Middle frontal gyrus (tissue), 1 donor: ENCODE measurements around the gene NTF4.

Experiments used
- DNase-seq: peaks from one replicate; pipeline ENCODE4 v3.0.0-alpha.2; 2015; ENCODE audit warnings: low spot score; ENCODE audit errors: extremely low spot score

Gene NTF4, protein sequence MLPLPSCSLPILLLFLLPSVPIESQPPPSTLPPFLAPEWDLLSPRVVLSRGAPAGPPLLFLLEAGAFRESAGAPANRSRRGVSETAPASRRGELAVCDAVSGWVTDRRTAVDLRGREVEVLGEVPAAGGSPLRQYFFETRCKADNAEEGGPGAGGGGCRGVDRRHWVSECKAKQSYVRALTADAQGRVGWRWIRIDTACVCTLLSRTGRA

DNA sequence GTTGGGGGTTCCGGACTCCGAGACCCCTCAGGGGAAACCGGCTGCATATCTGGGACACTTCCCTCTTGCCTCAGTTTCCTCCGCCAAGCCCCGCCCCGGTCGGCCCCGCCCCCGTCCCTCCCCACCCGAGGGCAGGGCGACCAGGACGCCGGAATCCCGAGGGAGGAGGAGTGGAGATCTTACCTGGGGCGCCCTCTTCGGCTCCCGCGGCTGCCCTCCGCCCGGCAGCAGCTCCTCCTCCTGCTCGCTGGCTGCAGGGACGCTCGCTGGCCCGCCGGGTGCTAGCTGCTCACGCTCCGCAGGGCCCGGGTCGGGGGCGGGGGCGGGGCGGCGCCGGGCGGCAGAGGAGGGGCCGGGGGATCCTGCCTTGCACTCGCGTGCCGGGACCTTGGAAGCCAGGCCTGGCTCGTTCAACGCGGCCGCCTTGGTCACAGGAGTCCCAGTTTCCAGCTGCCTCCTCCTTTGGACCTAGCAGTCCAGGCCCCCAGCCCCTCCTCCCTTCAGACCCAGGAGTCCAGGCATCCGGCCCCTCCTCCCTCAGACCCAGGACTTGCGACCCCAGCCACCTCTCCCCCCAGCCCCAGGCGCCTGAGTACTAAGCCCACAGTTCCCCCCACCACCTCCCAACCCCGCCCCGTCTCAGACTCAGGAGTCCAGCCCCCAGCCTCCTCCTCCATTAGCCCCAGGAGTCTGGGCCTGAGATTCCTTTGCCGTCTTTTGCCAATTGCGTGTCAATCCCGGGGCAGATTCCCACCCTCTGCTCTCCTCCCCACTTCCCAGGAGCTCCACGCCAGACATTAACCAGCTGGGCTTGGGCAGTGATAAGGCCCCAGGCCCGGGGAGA, at the start of gene NTF4:
TSS of gene NTF4 (minus strand) at position 51 of the 844 bp plus-strand sequence. CDS start 2,821 bp downstream, outside the sequence.
- DNase-seq = no peak

GRCh38 chr19:49113762-49114629, 49.4 kb upstream of the NTF4 start, which contains the start of gene LIN7B:
Gene LIN7B (plus strand): TSS chr19:49114370. CDS start chr19:49114405, 35 bp downstream.
- DNase-seq = no peak

DNA sequence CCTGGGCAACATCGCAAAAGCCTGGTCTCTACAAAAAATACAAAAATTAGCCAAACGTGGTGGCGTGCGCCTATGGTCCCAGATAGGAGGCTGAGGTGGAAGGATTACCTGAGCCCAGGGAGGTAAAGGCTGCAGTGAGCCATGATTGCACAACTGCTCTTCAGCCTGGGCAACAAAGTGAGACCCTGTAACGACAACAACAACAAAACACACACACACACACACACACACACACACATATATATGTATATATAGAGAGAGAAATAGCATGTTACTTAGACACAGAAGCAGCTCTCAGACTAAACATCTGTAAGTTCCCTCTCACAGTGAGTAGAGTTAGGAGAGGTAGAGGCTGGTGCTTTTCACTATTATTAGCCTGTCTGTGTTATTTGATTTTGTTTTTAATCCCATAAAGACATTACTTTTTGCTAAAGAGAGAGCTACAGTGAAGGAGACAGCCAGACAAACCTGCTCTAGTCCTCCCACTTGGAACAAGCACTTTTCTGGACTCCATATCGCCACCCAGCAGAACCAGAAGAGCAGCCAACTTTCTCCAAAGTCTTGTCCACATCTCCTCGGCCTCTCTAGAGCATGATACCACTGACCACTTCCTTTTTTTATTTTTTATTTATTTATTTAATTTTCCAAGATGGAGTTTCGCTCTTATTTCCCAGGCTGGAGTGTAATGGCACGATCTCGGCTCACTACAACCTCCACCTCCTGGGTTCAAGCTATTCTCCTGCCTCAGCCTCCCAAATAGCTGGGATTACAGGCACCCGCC, 46.8 kb upstream of the NTF4 start:
- no peak for DNase-seq

- no peak for DNase-seq
Observed at GRCh38 chr19:49110567-49110966, 45.9 kb upstream of the NTF4 start.

DNA sequence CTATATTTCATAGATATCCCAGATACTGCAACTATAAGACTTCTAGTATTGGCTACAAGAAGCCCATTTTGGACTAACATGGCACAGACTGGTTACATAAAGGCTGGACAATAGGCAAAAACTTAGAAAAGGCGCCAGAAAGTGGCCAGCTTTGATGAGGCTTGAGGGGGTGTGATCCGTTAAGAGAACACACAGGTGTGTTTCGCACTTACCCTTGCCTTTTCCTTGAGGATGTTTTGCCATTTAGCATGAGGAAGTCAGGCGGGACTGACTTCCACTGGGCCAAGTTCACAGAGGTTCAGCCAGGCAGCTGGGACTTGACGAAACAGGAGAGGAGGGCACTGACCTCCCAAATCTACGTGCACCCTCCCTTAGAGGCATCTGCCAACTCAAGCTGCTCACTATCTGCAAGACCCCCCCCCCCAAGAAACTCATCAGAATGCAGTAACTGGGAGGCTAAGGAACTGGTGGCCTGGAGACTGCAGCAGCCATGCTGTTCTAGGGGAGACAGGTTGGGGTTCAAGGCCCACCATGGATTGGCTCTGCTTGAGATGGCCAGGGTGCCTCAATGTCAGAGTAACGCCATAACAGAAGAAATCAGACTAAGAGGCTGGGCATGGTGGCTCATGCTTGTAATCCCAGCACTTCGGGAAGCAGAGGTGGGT, 45.1 kb upstream of the NTF4 start:
- DNase-seq = no peak

- DNase-seq = no peak
Observed at GRCh38 chr19:49109051-49109450, 44.4 kb upstream of the NTF4 start.

DNA sequence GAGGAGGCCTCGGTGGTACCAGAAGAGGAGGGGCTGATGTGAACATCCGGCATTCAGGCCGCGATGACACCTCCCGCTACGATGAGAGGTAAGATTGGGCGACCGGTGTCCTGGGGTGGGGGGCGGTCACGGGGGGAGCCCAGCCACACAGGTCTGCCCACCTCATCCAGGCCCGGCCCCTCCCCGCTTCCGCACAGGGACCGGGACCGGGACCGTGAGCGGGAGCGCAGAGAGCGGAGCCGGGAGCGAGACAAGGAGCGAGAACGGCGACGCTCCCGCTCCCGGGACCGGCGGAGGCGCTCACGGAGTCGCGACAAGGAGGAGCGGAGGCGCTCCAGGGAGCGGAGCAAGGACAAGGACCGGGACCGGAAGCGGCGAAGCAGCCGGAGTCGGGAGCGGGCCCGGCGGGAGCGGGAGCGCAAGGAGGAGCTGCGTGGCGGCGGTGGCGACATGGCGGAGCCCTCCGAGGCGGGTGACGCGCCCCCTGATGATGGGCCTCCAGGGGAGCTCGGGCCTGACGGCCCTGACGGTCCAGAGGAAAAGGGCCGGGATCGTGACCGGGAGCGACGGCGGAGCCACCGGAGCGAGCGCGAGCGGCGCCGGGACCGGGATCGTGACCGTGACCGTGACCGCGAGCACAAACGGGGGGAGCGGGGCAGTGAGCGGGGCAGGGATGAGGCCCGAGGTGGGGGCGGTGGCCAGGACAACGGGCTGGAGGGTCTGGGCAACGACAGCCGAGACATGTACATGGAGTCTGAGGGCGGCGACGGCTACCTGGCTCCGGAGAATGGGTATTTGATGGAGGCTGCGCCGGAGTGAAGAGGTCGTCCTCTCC, 43.2 kb upstream of the NTF4 start:
- no peak for DNase-seq

GRCh38 chr19:49106648-49107135, 42.1 kb upstream of the NTF4 start:
- DNase-seq = no peak

- no peak for DNase-seq
Observed at GRCh38 chr19:49104229-49104864, 39.7 kb upstream of the NTF4 start.

DNA sequence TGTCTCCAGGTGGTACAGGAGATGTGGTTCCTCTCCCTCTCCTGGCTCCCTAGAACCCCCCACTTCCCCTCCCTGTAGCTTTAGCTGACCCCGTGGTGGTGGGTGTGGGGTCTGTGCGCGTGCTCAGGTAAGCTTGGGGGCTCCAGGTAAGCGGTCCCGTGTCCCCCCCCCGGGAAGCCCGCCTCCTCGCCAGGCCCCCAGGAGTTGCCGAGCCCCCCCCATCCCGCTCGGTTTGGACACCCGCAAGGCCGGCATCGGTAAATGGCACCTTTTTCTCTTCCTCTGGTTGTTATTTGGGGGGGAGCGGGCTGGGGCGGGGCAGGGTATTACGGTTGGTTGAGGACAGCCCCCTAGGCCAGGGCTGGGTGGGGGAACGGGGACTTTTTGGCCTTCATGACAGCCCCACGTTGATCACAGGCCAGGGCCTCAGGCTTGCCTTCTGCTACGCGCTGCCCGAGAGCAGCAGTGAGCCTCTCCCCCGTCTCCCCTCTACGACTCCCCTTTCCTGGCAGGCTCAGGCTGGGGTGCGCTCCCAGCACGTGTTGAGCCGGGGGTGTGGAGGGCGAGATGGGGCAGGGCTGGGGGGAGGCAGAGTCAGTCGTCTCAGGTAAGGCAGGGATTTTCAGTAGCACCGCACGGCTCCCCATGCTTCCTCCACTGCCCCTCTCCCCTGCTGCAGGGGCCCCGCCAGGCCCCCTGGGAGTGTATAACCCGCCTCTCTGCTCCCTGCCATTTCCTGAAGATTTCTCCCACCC, 38.9 kb upstream of the NTF4 start:
- DNase-seq = no peak

- no peak for DNase-seq
Observed at GRCh38 chr19:49102303-49102702, 37.7 kb upstream of the NTF4 start.

DNA sequence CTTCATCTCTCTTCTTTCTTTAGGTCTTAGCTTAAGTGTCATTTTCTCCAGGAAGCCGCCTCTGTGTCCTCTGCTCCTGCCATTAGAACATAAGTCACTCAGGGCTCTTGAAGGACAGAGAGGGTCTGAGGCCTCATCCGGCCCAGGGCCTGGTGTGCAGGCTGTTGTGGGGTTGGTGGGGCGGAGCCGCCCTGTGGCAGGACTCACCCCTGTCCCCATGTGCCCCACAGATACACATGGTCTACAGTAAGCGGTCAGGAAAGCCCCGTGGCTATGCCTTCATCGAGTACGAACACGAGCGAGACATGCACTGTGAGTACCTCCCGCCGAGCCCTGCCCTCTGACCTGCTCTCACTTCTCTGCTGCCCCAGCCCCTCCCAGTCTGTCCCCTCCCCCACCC, 36.5 kb upstream of the NTF4 start:
- no peak for DNase-seq

DNA sequence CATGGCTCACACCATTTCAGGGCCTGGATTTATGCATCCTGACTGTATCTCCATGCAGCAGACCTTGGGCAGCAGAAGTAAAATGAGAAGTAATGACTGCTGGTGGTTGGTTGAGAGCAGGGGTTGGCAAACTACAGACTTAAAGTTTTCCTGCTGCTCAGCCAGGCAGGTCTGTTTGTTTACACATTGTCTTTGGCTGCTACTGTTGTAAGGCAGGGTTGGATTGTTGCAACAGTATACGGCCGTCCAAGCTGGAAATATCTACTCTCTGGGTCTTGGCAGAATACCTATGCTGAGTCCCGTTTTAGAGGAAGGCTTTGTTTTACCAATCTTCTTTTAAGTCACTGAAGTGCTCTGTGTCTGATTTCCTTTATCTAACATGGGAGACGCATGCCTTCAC, 34.2 kb upstream of the NTF4 start:
- no peak for DNase-seq

DNA sequence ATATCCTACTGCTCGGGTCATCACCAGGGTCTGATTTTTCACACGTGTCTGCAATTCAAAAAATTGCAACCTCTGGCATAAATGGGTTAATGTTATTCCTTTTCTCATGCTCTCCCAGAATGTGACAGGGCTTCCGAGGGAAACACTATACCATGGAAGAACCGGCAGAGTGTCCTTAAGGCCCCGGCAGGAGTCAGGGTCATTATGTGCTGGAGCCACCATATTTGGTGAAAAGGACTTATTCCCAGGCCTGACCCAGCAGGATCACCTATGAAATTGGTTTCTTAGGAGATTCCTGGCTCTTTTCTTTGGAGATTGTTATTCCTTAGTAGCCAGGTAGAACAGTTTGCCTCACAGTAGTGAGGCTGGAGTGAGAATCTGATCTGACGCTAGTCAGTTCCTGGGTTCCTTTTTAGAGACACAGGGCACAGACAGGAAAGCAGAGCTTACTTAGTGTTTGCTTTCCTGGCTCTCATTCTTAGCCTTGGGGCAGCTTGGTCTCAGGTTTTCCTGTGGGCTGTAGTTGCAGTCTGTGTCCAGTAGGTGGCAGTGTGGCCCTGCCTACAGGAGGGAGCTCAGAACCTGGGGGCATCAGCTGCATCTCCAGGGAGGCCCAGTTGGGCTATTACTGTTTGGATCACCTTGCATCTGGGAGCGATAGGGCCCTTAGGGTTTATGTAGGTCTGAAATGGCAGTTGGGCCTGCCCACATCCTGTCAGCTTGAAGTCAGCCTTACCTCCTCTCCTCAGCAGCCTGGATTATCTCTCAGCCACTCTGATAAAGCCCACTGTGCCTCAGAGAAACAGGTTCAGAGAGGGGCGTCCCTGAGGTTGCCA, 33.1 kb upstream of the NTF4 start:
- DNase-seq = no peak

GRCh38 chr19:49094505-49095482, 30.2 kb upstream of the NTF4 start:
- DNase-seq = no peak

DNA sequence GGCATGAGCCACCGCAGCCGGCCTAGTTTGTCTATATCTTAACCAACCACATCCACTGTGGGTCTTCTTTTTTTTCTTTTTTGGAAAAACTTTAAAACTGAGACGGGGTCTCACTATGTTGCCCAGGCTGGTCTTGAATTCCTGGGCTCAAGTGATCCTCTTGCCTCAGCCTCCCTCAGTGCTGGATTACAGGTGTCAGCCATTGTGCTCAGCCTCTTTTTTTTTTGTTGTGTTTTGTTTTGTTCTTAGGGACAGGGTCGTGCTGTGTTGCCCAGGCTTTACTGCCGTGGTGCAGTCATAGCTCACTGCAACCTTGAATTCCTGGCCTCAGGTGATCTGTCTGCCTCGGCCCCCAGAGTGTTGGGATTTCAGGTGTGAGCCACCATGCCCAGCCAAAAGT, 28.1 kb upstream of the NTF4 start:
- DNase-seq = no peak
